Hematopoietic multipotent progenitor cell treated with erythropoietin and hydrocortisone succinate and interleukin-3 and kit ligand, for 6 days (in vitro differentiated cells): ENCODE data around the gene HPRT1.

Experiments
- DNase-seq: peaks from one replicate; pipeline ENCODE4 v3.0.0-alpha.2; 2015

Gene HPRT1

DNA sequence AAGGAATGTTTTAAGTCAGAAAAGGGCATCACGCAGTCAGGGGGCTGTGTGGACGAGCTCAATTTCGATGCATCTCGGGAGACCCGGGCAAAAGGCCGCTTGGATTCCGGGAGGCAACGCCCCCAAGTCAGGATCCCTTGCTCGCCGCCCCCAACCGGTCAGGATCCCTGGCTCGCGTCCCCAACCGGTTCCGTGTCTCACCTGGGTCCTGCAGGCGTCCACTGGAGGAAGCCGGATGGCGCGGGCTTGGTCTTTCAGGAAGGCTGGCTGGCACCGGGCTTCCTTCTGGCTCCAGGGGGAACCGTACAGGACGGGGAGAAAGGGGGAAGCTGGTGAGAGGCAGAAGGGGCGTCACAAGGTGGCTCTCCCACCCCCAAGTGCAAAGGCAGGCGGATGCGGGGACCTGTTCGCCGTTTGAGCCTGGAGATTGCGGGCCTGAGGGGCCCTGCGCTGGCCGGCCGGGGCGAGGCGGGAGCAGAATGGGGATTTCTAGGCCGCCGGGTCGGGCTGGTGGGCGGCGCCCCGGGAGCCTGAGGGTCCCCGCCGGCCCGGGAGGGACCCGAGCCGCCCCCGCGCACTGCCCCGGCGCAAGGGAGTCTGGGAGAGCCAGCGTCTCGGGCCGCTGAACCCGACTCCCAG is 84.7 kb downstream of the HPRT1 start:
- no peak for DNase-seq

- DNase-seq, result no peak
Measured at GRCh38 chrX:134545510-134545909, 85.5 kb downstream of the HPRT1 start.

DNA sequence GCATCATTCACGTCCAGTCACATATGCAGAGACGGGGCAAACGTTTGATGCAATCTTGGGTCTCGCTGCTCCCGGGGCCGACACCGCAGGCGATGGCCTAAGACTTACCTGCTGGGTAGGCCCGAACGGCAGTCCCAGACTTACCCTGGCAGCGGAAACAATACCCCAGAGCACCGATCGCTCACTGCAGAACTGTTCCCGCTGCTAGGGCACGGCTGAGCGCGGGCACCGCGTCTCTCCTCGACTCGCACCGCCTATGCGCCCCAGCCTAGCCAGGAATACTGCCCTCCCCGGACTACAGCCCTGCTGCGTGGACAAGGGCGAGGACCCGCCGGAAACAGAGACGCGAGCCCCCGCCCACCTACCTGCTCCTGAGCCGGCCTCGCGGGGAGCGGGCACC is 86.2 kb downstream of the HPRT1 start:
- no peak for DNase-seq

DNA sequence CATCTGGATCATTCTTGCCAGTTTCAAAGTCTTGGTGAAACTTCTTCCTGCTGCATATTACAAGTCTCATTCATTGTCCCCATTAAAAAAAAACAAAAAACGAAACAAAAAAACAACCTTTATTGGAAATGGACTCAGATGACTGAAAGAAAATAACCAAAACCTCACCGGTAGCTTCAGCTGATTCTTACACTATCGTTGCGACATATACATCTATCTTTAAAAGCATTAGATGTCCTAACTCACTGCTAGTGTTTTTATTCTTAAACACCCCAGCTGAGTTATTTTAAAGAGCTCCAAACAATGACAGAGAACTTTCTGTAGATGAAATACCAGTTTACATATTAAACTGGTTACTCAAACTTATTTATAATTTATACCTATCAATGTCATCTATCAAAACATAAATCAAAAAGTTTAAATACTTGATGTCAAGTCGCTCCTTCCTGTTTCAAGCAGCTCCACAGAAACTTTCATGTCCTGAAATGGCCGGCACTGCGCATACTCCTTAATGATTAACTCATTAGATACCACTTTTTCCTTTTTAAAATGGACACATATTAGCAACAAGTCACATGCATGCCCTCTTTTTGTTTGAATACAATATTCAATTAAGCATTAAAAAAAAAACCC is 87.2 kb downstream of the HPRT1 start:
- no peak for DNase-seq

- DNase-seq, result peak; percentile 47
Measured at GRCh38 chrX:134548257-134549201, 88.6 kb downstream of the HPRT1 start.
